H1 (cell line): ENCODE results near the gene DLST. TPM values are rescaled to one million over a fixed set of nuclear protein-coding genes. Genes with fewer than 3 reads are reported as not detected.

Source experiments
- CTCF ChIA-PET: fragments of 300-600 bp; sonication (Branson Sonifier 250); formaldehyde crosslinking; loops from one replicate; lab custom pipeline; 2021; ENCODE audit not compliant: partially characterized antibody; lab: Charles Lee
- POLR2A ChIA-PET: fragments of 300-600 bp; sonication (Branson Sonifier 250); formaldehyde crosslinking; loops from one replicate; lab custom pipeline; 2021; ENCODE audit warnings: inconsistent platforms; ENCODE audit not compliant: partially characterized antibody; lab: Charles Lee
- DNase-seq, 2 experiments: peaks; one replicate each; pipeline versions ENCODE4 v3.0.0 to v3.0.0-alpha.2; 2010 to 2022; ENCODE audit warnings: low spot score in 2 of 2, low read depth in 1 of 2, mixed read lengths in 1 of 2
- FAIRE-seq: peaks from 2 replicates; lab custom pipeline; 2011; peaks lifted over from hg19 to GRCh38; lab: Jason Lieb, UNC
- H2AFZ ChIP-seq: 2 replicates; pipeline ENCODE4 v1.8.1; 2012; ENCODE audit warnings: low read length, inconsistent platforms
- H2AK5ac ChIP-seq: 2 replicates; pipeline ENCODE4 v1.6.1; 2013; ENCODE audit warnings: low read depth, low read length
- H2BK120ac ChIP-seq: replicated peaks from 2 replicates; pipeline ENCODE3; 2013; ENCODE audit warnings: low read depth, low read length, inconsistent platforms
- H2BK12ac ChIP-seq: 2 replicates; pipeline ENCODE4 v1.6.1; 2013; ENCODE audit warnings: low read depth, low read length
- H2BK15ac ChIP-seq: 2 replicates; pipeline ENCODE4 v1.6.1; 2013; ENCODE audit warnings: low read length
- H2BK20ac ChIP-seq: 2 replicates; pipeline ENCODE4 v1.6.1; 2013; ENCODE audit warnings: low read length
- H2BK5ac ChIP-seq: 2 replicates; pipeline ENCODE4 v1.6.1; 2013; ENCODE audit warnings: low read depth, low read length
- H3K14ac ChIP-seq: 2 replicates; pipeline ENCODE4 v1.6.1; 2013; ENCODE audit warnings: inconsistent platforms; ENCODE audit not compliant: insufficient read length
- H3K18ac ChIP-seq: 2 replicates; pipeline ENCODE4 v1.6.1; 2013; ENCODE audit warnings: low read length; ENCODE audit errors: extremely low read depth
- H3K23ac ChIP-seq: 2 replicates; pipeline ENCODE4 v1.6.1; 2013; ENCODE audit warnings: inconsistent platforms; ENCODE audit not compliant: insufficient read length
- H3K23me2 ChIP-seq: 2 replicates; pipeline ENCODE4 v1.6.1; 2013; ENCODE audit warnings: low read depth, low read length
- H3K27ac ChIP-seq: 2 replicates; pipeline ENCODE4 v1.6.1; 2011; ENCODE audit warnings: low read depth, low read length, inconsistent platforms
- H3K27me3 ChIP-seq, 4 experiments: replicated peaks in 1 of 4; 1 replicate in 1 of 4; 2 replicates in 3 of 4; pipeline versions ENCODE4 v1.6.1 to v1.8.1; 2011 to 2013; ENCODE audit warnings: low read length in 3 of 4, mild to moderate bottlenecking in 3 of 4, inconsistent platforms in 2 of 4, mixed read lengths in 2 of 4, moderate library complexity in 1 of 4; ENCODE audit not compliant: control insufficient read depth in 3 of 4, insufficient read depth in 3 of 4; ENCODE audit errors: extremely low read depth in 1 of 4
- H3K36me3 ChIP-seq, 4 experiments: 2 replicates each; pipeline versions ENCODE4 v1.6.1 to v1.8.1; 2011 to 2013; ENCODE audit warnings: mild to moderate bottlenecking in 4 of 4, low read length in 3 of 4, moderate library complexity in 2 of 4, control low read depth in 1 of 4, inconsistent platforms in 1 of 4; ENCODE audit not compliant: insufficient read depth in 4 of 4, control insufficient read depth in 2 of 4
- H3K4ac ChIP-seq: replicated peaks from 2 replicates; pipeline ENCODE3; 2013; ENCODE audit warnings: low read length, low read depth, mixed read lengths, inconsistent platforms; ENCODE audit not compliant: insufficient read length
- H3K4me1 ChIP-seq, 4 experiments: replicated peaks in 1 of 4; 1 replicate in 1 of 4; 2 replicates in 3 of 4; pipeline versions ENCODE4 v1.6.1 to v1.8.1; 2011 to 2013; ENCODE audit warnings: low read length in 3 of 4, inconsistent platforms in 2 of 4, mixed read lengths in 1 of 4; ENCODE audit not compliant: insufficient read depth in 4 of 4, control insufficient read depth in 3 of 4
- H3K4me2 ChIP-seq, 2 experiments: 2 replicates each; pipeline versions ENCODE4 v1.6.1 to v1.8.1; 2011 to 2013; ENCODE audit warnings: low read depth in 2 of 2, low read length in 2 of 2, control low read depth in 1 of 2, inconsistent platforms in 1 of 2, mild to moderate bottlenecking in 1 of 2; ENCODE audit not compliant: insufficient read depth in 1 of 2
- H3K4me3 ChIP-seq, 4 experiments: fragments of 200-600, 300-600 bp in 1 of 4; sonication (generic), shearing (Covaris generic), sonication (Bioruptor Twin) in 1 of 4; 2 replicates each; pipeline versions ENCODE4 v1.5.1 to v1.8.1; 2011 to 2016; ENCODE audit warnings: low read length in 4 of 4, low read depth in 3 of 4, control low read depth in 2 of 4, inconsistent platforms in 2 of 4, mild to moderate bottlenecking in 2 of 4, mixed read lengths in 1 of 4, moderate library complexity in 1 of 4; ENCODE audit not compliant: insufficient read depth in 2 of 4; ENCODE audit errors: extremely low read depth in 1 of 4
- H3K56ac ChIP-seq: replicated peaks from 2 replicates; pipeline ENCODE3; 2013; ENCODE audit warnings: low read depth, mild to moderate bottlenecking, mixed read lengths, low read length, inconsistent platforms; ENCODE audit not compliant: insufficient read length
- H3K79me1 ChIP-seq: 2 replicates; pipeline ENCODE4 v1.6.1; 2013; ENCODE audit warnings: low read depth, low read length, control low read depth
- H3K79me2 ChIP-seq, 2 experiments: 2 replicates each; pipeline versions ENCODE4 v1.6.1 to v1.8.1; 2012 to 2013; ENCODE audit warnings: low read length in 2 of 2, mild to moderate bottlenecking in 2 of 2, inconsistent platforms in 1 of 2; ENCODE audit not compliant: insufficient read depth in 2 of 2, control insufficient read depth in 1 of 2
- H3K9ac ChIP-seq, 4 experiments: replicated peaks in 1 of 4; 1 replicate in 1 of 4; 2 replicates in 3 of 4; pipeline versions ENCODE4 v1.6.1 to v1.8.1; 2011 to 2013; ENCODE audit warnings: low read depth in 3 of 4, low read length in 3 of 4, control low read depth in 2 of 4, mild to moderate bottlenecking in 2 of 4, moderate library complexity in 2 of 4, inconsistent platforms in 1 of 4; ENCODE audit errors: extremely low read depth in 1 of 4
- H3K9me3 ChIP-seq, 2 experiments: 2 replicates each; pipeline versions ENCODE4 v1.6.1 to v1.8.1; 2012 to 2013; ENCODE audit warnings: mild to moderate bottlenecking in 2 of 2, moderate library complexity in 2 of 2, control low read depth in 1 of 2, inconsistent platforms in 1 of 2, low read depth in 1 of 2, low read length in 1 of 2, mixed read lengths in 1 of 2; ENCODE audit not compliant: insufficient read depth in 2 of 2
- H4K20me1 ChIP-seq, 2 experiments: replicated peaks in 1 of 2; 2 replicates each; pipeline versions ENCODE3 to v1.8.1; 2011 to 2013; ENCODE audit warnings: inconsistent platforms in 2 of 2, low read length in 2 of 2, mild to moderate bottlenecking in 1 of 2; ENCODE audit not compliant: insufficient read depth in 2 of 2, control insufficient read depth in 1 of 2
- H4K5ac ChIP-seq: 2 replicates; pipeline ENCODE4 v1.6.1; 2013; ENCODE audit warnings: low read length, low read depth, mixed read lengths, inconsistent platforms; ENCODE audit not compliant: insufficient read length
- H4K8ac ChIP-seq: 2 replicates; pipeline ENCODE4 v1.8.0; 2013; ENCODE audit warnings: mild to moderate bottlenecking, moderate library complexity, low read length, inconsistent platforms; ENCODE audit not compliant: insufficient read depth; ENCODE audit errors: extremely low read depth
- H4K91ac ChIP-seq: replicated peaks from 2 replicates; pipeline ENCODE3; 2013; ENCODE audit warnings: low read length, mixed read lengths, inconsistent platforms; ENCODE audit not compliant: insufficient read length
- SIRT6 ChIP-seq: IDR thresholded peaks from one replicate; pipeline ENCODE4 v1.7.1; 2012; ENCODE audit warnings: low read length, inconsistent platforms
- SRF ChIP-seq: IDR thresholded peaks from 2 replicates; pipeline ENCODE4 v1.6.1; 2011; ENCODE audit warnings: mild to moderate bottlenecking, low read depth, low read length, moderate library complexity
- TEAD4 ChIP-seq: IDR thresholded peaks from 2 replicates; pipeline ENCODE4 v1.6.1; 2012; ENCODE audit warnings: low read depth, low read length, inconsistent platforms, mixed read lengths
- WGBS, 2 experiments: shearing (Covaris generic) in 1 of 2; methylation state at CpG; one replicate each; pipeline versions ENCODE4 v1.1.6 to v1.1.7; 2013 to 2015; ENCODE audit warnings: low lambda C conversion rate in 2 of 2, mixed read lengths in 2 of 2, inconsistent platforms in 1 of 2, low coverage in 1 of 2, missing lambda C conversion rate in 1 of 2; ENCODE audit not compliant: insufficient replicate concordance in 2 of 2, insufficient coverage in 1 of 2, insufficient read length in 1 of 2; ENCODE audit errors: extremely low coverage in 1 of 2, missing lambda C conversion rate in 1 of 2; 5-methylcytosine and 5-hydroxymethylcytosine counted together
- polyA plus RNA-seq, 7 experiments: library from polyadenylated mRNA; depleted of rRNA in 3 of 7; stranded (reverse) in 5 of 7; unstranded in 2 of 7; fragments of >200 nt in 5 of 7; fragments of 200-250 nt in 2 of 7; gene quantifications; 1 replicate in 5 of 7; 2 replicates in 1 of 7; 4 replicates in 1 of 7; pipeline versions ENCODE4 v1.2.1 to v1.2.3, GENCODE V29; 2011 to 2013; ENCODE audit warnings: missing spikeins in 2 of 7, mixed read lengths in 2 of 7
- total RNA-seq: library from RNA; stranded (reverse); fragmentation: NEBNext Ultra II Directional; extraction: Animal tissue kit (Norgen Biotek cat#: 25700); gene quantifications from 2 replicates; pipeline ENCODE4 v1.2.1, GENCODE V29; 2021

DLST gene
- total and polyA plus RNA-seq, 2 of the 8 experiments (the other 6 are each of a cell fraction or from before 2014, with no cell fraction given), result 96.5 to 117 TPM

GRCh38 chr14:74934041-74934440 lies 52.3 kb downstream of the DLST start:
- H3K79me1 ChIP-seq, result no peaks in the 10 kb centered on the region
- H3K23ac ChIP-seq, result no peak overlapping the region
- H3K9ac ChIP-seq, result no peak overlapping the region
- no peak overlapping the region for H3K4me3 ChIP-seq
- H3K79me2 ChIP-seq, result no peaks in the 10 kb centered on the region
- H2BK12ac ChIP-seq, result no peak overlapping the region
- no peak overlapping the region for H3K14ac ChIP-seq
- no peak overlapping the region for H3K4ac ChIP-seq
- H3K36me3 ChIP-seq, result no peaks in the 10 kb centered on the region
- H3K27me3 ChIP-seq, result no peaks in the 10 kb centered on the region
- H2BK120ac ChIP-seq, result no peak overlapping the region
- no peak overlapping the region for H2AFZ ChIP-seq
- ChIA-PET CTCF (interaction anchor here (1.1 to 7.1 kb wide), 6 partner anchors 11 to 154 kb away, joined by 4 to 62 read pairs (median 6); partner anchors contain the start of gene RPS6KL1), POLR2A (interaction anchor here (0.8 to 1.5 kb wide), 3 partner anchors 11 to 137 kb away, joined by 3 to 12 read pairs (median 3); partner anchors contain the start of gene RPS6KL1)
- no peak overlapping the region for H3K56ac ChIP-seq
- no peak overlapping the region for H2BK15ac ChIP-seq
- H4K8ac ChIP-seq, result no peak overlapping the region; the same call in 1 of the 2 replicates
- H4K5ac ChIP-seq, result no peak overlapping the region
- FAIRE-seq (no peak), DNase-seq (no peak)
- H3K4me1 ChIP-seq, result peaks cover 0 to 5% (median 0%) of the 10 kb centered on the region in 4 experiments; a peak in 1 of 7 replicates
- H3K4me2 ChIP-seq, result no peak overlapping the region
- no peak overlapping the region for H4K91ac ChIP-seq
- H4K20me1 ChIP-seq, result no peaks in the 10 kb centered on the region
- H2BK20ac ChIP-seq, result no peak overlapping the region; the same call in 1 of the 2 replicates
- no peak overlapping the region for H2BK5ac ChIP-seq
- WGBS, 2 experiments, result 90% methylated on average over 4 of the region's 4 CpGs; no CpG with 5 or more reads in 1 of the 2 experiments
- H2AK5ac ChIP-seq, result no peak overlapping the region
- H3K23me2 ChIP-seq, result no peaks in the 10 kb centered on the region
- no peaks in the 10 kb centered on the region for H3K9me3 ChIP-seq
- no peak overlapping the region for H3K27ac ChIP-seq
- no peak overlapping the region for H3K18ac ChIP-seq
- no peak for TF ChIP-seq SIRT6
- TF ChIP-seq TEAD4, result no peak
- no peak for TF ChIP-seq SRF
